GM23338 (cell line): Measurements from ENCODE around the gene LEP.

Experiments
- CREB1 ChIP-seq: fragments of 250-450 bp; sonication (Bioruptor Pico); IDR thresholded peaks from 2 replicates; pipeline ENCODE4 v1.5.0; 2020; ENCODE audit warnings: low read depth, mild to moderate bottlenecking, moderate library complexity
- EZH2 ChIP-seq: fragments of 200-600 bp; sonication (generic); IDR thresholded peaks from one replicate; pipeline ENCODE4 v1.8.0; 2017; ENCODE audit warnings: antibody characterized with exemption, mild to moderate bottlenecking, low read depth; ENCODE audit not compliant: unreplicated experiment
- EZH2phosphoT487 ChIP-seq: fragments of 200-600 bp; sonication (generic); IDR thresholded peaks from one replicate; pipeline ENCODE4 v1.8.1; 2018; ENCODE audit warnings: antibody characterized with exemption; ENCODE audit not compliant: unreplicated experiment
- POLR2AphosphoS5 ChIP-seq: IDR thresholded peaks from 2 replicates; pipeline ENCODE4 v1.6.1; 2016; ENCODE audit warnings: antibody characterized with exemption, low read depth
- STAT1 ChIP-seq: IDR thresholded peaks from one replicate; pipeline ENCODE4 v1.6.1; 2016; ENCODE audit warnings: antibody characterized with exemption; ENCODE audit not compliant: unreplicated experiment
- ZNF114 ChIP-seq: fragments of 250-450 bp; sonication (Bioruptor Pico); IDR thresholded peaks from 2 replicates; pipeline ENCODE4 v1.5.0; 2020; ENCODE audit warnings: mild to moderate bottlenecking, moderate library complexity
- ZNF331 ChIP-seq: fragments of 250-450 bp; sonication (Bioruptor Pico); IDR thresholded peaks from 2 replicates; pipeline ENCODE4 v1.5.0; 2020; ENCODE audit warnings: low read depth, mild to moderate bottlenecking, moderate library complexity
- TF ChIP-seq, protein P1 (sequence below), 2 experiments: fragments of 200-600 bp in 1 of 2; sonication (generic) in 1 of 2; conservative IDR thresholded peaks; 2 replicates each; pipeline versions ENCODE4 v1.5.1 to v1.6.1; 2016 to 2017; ENCODE audit warnings: antibody characterized with exemption in 2 of 2, low read depth in 2 of 2, mild to moderate bottlenecking in 2 of 2, moderate library complexity in 1 of 2
- TF ChIP-seq, protein P2 (sequence below): IDR thresholded peaks from one replicate; pipeline ENCODE4 v1.6.1; 2018; ENCODE audit warnings: antibody characterized with exemption; ENCODE audit not compliant: unreplicated experiment
- TF ChIP-seq, protein P3 (sequence below): IDR thresholded peaks from 2 replicates; pipeline ENCODE4 v1.6.1; 2016; ENCODE audit warnings: antibody characterized with exemption
- TF ChIP-seq, protein P4 (sequence below): fragments of 250-450 bp; sonication (Bioruptor Pico); IDR thresholded peaks from 2 replicates; pipeline ENCODE4 v1.5.0; 2020; ENCODE audit warnings: mild to moderate bottlenecking, moderate library complexity

DNA sequence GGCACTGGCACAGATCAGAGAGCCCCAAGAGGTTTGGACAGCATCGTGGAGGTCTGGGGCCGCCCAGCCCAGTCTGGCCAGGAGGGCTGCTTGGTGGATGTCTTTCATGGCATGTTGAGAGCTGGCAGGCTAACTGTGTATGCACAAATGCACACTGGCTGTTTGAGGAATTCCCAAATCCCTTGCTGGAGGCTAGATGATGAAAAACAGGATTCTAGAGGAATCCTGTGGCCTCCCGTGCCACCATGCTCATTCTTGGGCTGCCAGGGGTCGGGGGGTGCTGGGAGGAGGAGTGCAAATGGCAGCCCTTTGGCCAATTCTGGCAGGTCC, 26.5 kb downstream of the LEP start:
- TF ChIP-seq, protein P1, sequence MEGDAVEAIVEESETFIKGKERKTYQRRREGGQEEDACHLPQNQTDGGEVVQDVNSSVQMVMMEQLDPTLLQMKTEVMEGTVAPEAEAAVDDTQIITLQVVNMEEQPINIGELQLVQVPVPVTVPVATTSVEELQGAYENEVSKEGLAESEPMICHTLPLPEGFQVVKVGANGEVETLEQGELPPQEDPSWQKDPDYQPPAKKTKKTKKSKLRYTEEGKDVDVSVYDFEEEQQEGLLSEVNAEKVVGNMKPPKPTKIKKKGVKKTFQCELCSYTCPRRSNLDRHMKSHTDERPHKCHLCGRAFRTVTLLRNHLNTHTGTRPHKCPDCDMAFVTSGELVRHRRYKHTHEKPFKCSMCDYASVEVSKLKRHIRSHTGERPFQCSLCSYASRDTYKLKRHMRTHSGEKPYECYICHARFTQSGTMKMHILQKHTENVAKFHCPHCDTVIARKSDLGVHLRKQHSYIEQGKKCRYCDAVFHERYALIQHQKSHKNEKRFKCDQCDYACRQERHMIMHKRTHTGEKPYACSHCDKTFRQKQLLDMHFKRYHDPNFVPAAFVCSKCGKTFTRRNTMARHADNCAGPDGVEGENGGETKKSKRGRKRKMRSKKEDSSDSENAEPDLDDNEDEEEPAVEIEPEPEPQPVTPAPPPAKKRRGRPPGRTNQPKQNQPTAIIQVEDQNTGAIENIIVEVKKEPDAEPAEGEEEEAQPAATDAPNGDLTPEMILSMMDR (conservative IDR thresholded peaks at IDR 0.05; ENCODE audit: low read depth in 2 of 2) = 0 out of 4 replicates have a peak, but pooled peaks of 1 of the 2 experiments have one; percentile 1
- TF ChIP-seq EZH2phosphoT487 = no peak
- no peak for TF ChIP-seq EZH2
- TF ChIP-seq, protein P2, sequence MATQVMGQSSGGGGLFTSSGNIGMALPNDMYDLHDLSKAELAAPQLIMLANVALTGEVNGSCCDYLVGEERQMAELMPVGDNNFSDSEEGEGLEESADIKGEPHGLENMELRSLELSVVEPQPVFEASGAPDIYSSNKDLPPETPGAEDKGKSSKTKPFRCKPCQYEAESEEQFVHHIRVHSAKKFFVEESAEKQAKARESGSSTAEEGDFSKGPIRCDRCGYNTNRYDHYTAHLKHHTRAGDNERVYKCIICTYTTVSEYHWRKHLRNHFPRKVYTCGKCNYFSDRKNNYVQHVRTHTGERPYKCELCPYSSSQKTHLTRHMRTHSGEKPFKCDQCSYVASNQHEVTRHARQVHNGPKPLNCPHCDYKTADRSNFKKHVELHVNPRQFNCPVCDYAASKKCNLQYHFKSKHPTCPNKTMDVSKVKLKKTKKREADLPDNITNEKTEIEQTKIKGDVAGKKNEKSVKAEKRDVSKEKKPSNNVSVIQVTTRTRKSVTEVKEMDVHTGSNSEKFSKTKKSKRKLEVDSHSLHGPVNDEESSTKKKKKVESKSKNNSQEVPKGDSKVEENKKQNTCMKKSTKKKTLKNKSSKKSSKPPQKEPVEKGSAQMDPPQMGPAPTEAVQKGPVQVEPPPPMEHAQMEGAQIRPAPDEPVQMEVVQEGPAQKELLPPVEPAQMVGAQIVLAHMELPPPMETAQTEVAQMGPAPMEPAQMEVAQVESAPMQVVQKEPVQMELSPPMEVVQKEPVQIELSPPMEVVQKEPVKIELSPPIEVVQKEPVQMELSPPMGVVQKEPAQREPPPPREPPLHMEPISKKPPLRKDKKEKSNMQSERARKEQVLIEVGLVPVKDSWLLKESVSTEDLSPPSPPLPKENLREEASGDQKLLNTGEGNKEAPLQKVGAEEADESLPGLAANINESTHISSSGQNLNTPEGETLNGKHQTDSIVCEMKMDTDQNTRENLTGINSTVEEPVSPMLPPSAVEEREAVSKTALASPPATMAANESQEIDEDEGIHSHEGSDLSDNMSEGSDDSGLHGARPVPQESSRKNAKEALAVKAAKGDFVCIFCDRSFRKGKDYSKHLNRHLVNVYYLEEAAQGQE = no peak
- no peak for TF ChIP-seq POLR2AphosphoS5
- TF ChIP-seq, protein P3, sequence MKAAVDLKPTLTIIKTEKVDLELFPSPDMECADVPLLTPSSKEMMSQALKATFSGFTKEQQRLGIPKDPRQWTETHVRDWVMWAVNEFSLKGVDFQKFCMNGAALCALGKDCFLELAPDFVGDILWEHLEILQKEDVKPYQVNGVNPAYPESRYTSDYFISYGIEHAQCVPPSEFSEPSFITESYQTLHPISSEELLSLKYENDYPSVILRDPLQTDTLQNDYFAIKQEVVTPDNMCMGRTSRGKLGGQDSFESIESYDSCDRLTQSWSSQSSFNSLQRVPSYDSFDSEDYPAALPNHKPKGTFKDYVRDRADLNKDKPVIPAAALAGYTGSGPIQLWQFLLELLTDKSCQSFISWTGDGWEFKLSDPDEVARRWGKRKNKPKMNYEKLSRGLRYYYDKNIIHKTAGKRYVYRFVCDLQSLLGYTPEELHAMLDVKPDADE = no peak
- no peak for TF ChIP-seq STAT1
- no peak for TF ChIP-seq ZNF331
- TF ChIP-seq CREB1 (CRISPR knock-in tag) = no peak
- no peak for TF ChIP-seq ZNF114 (CRISPR knock-in tag)
- TF ChIP-seq, protein P4, sequence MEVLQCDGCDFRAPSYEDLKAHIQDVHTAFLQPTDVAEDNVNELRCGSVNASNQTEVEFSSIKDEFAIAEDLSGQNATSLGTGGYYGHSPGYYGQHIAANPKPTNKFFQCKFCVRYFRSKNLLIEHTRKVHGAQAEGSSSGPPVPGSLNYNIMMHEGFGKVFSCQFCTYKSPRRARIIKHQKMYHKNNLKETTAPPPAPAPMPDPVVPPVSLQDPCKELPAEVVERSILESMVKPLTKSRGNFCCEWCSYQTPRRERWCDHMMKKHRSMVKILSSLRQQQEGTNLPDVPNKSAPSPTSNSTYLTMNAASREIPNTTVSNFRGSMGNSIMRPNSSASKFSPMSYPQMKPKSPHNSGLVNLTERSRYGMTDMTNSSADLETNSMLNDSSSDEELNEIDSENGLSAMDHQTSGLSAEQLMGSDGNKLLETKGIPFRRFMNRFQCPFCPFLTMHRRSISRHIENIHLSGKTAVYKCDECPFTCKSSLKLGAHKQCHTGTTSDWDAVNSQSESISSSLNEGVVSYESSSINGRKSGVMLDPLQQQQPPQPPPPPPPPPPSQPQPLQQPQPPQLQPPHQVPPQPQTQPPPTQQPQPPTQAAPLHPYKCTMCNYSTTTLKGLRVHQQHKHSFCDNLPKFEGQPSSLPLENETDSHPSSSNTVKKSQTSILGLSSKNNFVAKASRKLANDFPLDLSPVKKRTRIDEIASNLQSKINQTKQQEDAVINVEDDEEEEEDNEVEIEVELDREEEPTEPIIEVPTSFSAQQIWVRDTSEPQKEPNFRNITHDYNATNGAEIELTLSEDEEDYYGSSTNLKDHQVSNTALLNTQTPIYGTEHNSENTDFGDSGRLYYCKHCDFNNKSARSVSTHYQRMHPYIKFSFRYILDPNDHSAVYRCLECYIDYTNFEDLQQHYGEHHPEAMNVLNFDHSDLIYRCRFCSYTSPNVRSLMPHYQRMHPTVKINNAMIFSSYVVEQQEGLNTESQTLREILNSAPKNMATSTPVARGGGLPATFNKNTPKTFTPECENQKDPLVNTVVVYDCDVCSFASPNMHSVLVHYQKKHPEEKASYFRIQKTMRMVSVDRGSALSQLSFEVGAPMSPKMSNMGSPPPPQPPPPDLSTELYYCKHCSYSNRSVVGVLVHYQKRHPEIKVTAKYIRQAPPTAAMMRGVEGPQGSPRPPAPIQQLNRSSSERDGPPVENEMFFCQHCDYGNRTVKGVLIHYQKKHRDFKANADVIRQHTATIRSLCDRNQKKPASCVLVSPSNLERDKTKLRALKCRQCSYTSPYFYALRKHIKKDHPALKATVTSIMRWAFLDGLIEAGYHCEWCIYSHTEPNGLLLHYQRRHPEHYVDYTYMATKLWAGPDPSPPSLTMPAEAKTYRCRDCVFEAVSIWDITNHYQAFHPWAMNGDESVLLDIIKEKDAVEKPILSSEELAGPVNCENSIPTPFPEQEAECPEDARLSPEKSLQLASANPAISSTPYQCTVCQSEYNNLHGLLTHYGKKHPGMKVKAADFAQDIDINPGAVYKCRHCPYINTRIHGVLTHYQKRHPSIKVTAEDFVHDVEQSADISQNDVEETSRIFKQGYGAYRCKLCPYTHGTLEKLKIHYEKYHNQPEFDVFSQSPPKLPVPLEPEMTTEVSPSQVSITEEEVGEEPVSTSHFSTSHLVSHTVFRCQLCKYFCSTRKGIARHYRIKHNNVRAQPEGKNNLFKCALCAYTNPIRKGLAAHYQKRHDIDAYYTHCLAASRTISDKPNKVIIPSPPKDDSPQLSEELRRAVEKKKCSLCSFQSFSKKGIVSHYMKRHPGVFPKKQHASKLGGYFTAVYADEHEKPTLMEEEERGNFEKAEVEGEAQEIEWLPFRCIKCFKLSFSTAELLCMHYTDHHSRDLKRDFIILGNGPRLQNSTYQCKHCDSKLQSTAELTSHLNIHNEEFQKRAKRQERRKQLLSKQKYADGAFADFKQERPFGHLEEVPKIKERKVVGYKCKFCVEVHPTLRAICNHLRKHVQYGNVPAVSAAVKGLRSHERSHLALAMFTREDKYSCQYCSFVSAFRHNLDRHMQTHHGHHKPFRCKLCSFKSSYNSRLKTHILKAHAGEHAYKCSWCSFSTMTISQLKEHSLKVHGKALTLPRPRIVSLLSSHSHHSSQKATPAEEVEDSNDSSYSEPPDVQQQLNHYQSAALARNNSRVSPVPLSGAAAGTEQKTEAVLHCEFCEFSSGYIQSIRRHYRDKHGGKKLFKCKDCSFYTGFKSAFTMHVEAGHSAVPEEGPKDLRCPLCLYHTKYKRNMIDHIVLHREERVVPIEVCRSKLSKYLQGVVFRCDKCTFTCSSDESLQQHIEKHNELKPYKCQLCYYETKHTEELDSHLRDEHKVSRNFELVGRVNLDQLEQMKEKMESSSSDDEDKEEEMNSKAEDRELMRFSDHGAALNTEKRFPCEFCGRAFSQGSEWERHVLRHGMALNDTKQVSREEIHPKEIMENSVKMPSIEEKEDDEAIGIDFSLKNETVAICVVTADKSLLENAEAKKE (CRISPR knock-in tag) = no peak
